Rectal smooth muscle tissue (tissue), 1 donor: ENCODE measurements around the gene DYSF.

Experiments used
- H3K27ac ChIP-seq: one replicate; pipeline ENCODE4 v1.7.0; 2013; ENCODE audit warnings: low read depth, low read length, inconsistent platforms
- H3K27me3 ChIP-seq: one replicate; pipeline ENCODE4 v1.7.0; 2013; ENCODE audit warnings: low read length; ENCODE audit not compliant: control insufficient read depth, insufficient read depth
- H3K36me3 ChIP-seq: one replicate; pipeline ENCODE4 v1.7.0; 2013; ENCODE audit warnings: low read length; ENCODE audit not compliant: control insufficient read depth, insufficient read depth
- H3K4me1 ChIP-seq: one replicate; pipeline ENCODE4 v1.7.0; 2013; ENCODE audit warnings: low read length; ENCODE audit not compliant: control insufficient read depth, insufficient read depth
- H3K4me3 ChIP-seq: one replicate; pipeline ENCODE4 v1.7.0; 2013; ENCODE audit warnings: low read length
- H3K9ac ChIP-seq: one replicate; pipeline ENCODE4 v1.7.0; 2013; ENCODE audit warnings: low read length

DYSF gene

DNA sequence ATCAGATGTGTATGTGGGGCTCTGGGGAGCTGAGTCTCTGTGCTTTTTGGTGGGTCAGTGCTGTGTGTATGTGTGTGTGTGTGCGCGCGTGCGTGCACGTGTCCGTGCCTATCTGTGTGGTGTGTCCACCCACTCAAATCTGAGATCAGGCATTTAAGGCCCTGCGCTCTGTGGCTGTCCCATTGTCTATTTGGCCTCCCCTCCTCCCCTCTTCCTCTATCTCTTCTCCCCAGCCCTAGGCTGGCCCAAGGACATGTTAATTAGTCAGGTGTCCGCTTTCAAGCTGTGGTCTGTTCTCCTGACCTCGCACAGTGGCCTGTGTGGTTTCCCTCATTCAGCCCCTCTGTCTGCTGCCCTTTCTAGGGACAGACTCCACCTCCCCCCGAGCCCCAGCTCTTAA lies 136.4 kb downstream of the DYSF start:
- no peak overlapping the region for H3K4me3 ChIP-seq
- no peaks in the 10 kb centered on the region for H3K4me1 ChIP-seq
- no peaks in the 10 kb centered on the region for H3K27me3 ChIP-seq
- H3K27ac ChIP-seq: no peak overlapping the region
- no peak overlapping the region for H3K9ac ChIP-seq
- no peaks in the 10 kb centered on the region for H3K36me3 ChIP-seq

DNA sequence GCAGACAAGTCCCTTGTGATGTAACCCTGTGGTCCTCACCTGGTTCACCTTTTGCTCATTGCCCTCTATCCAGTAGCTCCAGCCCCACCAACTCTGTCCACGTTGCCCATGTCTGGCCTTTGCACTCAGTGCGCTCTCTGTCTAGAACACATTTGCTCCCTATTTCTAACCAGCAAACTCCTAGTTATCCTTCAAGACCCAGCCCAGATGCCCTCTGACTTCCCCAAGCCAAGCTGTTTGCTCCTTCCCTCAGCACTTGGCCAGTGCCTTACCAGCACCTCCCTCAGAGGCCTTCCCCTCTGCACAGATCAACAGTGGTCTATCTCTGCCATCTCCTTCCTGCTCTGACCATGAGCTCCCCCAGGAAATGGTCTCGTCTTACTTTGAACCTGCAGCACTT lies 137.7 kb downstream of the DYSF start:
- H3K4me1 ChIP-seq: no peaks in the 10 kb centered on the region

DNA sequence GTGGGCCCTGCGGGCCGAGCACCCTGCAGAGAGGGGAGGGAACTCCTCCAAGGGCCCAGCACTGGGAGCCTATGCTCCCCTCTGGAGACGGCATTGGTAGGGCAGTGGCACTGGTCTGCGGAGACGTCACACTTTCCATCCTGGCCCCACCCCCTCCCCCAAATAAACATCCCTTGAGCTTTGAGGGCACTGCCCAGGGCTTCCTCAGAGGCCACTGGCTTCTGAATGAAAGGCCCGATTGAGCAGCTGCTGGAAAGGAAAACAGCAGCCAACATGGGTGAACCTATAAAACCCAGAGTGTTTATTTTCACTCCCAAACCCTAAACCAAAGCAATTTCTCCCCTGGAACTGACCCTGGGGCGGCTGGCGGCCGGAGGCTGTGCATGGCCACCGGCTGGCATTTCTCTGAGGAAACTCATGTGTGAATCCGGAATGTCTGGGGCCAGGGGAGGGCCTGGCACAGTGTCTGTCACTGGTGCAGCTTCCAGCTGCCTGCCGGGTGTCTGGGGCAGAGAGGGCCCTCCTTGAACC lies 138.9 kb downstream of the DYSF start:
- H3K27ac ChIP-seq: no peak overlapping the region
- no peak overlapping the region for H3K9ac ChIP-seq
- H3K36me3 ChIP-seq: no peaks in the 10 kb centered on the region
- no peaks in the 10 kb centered on the region for H3K4me1 ChIP-seq
- no peak overlapping the region for H3K4me3 ChIP-seq
- no peaks in the 10 kb centered on the region for H3K27me3 ChIP-seq

More for the DNA sequence above, 137.7 kb downstream of the DYSF start:
- Histone ChIP-seq H3K27me3 (no peaks in the 10 kb centered on the region), H3K27ac (no peak overlapping the region), H3K9ac (no peak overlapping the region), H3K36me3 (no peaks in the 10 kb centered on the region), H3K4me3 (no peak overlapping the region)

DNA sequence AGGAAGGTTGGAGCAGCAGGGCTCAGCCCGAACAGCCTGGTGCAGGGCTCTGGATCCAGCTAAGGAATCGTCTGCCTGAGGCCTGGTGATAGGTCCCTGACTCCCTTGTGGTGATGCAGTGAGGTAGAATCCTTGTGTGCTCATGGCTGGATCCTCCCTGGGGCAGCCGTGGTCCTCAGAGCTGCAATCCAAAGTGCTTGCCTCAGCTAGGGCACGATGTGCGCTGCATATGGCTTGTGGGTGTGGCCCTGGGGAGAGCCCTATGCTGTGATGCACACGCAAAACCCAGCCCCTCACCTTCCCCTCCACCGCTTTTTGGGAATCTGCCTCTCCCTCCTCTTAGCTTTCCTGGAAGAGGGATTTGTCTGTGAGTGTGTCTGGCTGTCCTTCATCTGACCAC lies 142.2 kb downstream of the DYSF start:
- no peaks in the 10 kb centered on the region for H3K27me3 ChIP-seq
- H3K27ac ChIP-seq: no peak overlapping the region
- H3K4me1 ChIP-seq: no peaks in the 10 kb centered on the region
- no peaks in the 10 kb centered on the region for H3K36me3 ChIP-seq
- no peak overlapping the region for H3K9ac ChIP-seq
- H3K4me3 ChIP-seq: no peak overlapping the region

DNA sequence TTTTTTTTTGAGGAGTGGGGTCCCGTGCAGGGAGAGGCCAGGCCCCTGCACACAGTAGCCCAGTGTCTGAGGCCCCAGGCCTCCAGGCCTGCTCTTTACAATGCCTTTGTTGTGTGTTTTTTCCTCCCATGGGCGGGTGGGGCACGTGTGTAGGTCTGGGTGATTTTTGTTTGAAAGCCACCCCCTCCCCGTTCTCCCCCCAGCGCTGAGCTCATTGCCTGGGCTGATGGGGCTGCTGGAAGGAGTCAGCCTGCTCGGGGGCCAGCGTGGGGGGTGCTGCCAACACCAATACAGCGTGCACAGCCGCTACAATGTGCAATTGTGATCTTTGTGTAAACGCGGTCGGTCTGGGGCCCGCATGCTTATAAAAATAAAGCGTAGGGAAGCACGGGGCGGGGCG lies 142.7 kb downstream of the DYSF start:
- H3K9ac ChIP-seq: no peak overlapping the region
- H3K36me3 ChIP-seq: no peaks in the 10 kb centered on the region
- H3K4me3 ChIP-seq: no peak overlapping the region
- H3K27ac ChIP-seq: no peak overlapping the region
- H3K27me3 ChIP-seq: no peaks in the 10 kb centered on the region
- no peaks in the 10 kb centered on the region for H3K4me1 ChIP-seq

DNA sequence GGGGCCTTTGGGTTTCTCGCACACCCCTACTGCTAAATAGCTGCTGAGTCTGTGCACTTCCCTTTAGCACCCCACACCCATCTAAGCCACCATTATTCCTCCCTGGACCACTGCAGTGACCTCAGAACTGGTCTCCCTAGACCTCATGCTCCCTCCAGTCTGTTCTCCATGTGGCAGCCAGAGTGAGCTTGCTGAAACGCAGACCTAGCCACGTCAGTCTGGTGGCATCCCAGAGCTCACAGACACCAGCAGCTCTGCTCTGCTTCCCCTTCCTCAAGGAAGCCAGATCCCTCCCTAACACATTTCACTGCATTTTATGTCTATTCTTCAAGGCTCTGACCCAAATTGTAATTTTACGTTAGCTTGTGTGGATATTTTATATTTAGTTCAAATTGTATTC lies 144.4 kb downstream of the DYSF start:
- Histone ChIP-seq H3K27me3 (no peaks in the 10 kb centered on the region), H3K27ac (no peak overlapping the region), H3K9ac (no peak overlapping the region), H3K4me3 (no peak overlapping the region), H3K36me3 (no peaks in the 10 kb centered on the region), H3K4me1 (no peaks in the 10 kb centered on the region)

DNA sequence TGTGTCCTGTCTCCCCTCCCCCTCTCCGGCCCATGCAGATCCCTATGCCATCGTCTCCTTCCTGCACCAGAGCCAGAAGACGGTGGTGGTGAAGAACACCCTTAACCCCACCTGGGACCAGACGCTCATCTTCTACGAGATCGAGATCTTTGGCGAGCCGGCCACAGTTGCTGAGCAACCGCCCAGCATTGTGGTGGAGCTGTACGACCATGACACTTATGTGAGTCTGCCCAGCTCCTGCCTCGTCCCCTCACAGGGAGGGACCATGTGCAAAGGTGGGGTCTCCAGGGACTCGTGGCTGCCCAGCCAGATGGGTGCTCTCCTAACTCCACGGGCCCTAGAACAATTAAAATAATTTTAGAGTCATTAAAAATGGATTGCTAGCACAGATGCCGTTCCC lies 145.2 kb downstream of the DYSF start:
- no peaks in the 10 kb centered on the region for H3K27me3 ChIP-seq
- H3K9ac ChIP-seq: no peak overlapping the region
- no peak overlapping the region for H3K27ac ChIP-seq
- H3K4me3 ChIP-seq: no peak overlapping the region
- no peaks in the 10 kb centered on the region for H3K36me3 ChIP-seq
- H3K4me1 ChIP-seq: no peaks in the 10 kb centered on the region

DNA sequence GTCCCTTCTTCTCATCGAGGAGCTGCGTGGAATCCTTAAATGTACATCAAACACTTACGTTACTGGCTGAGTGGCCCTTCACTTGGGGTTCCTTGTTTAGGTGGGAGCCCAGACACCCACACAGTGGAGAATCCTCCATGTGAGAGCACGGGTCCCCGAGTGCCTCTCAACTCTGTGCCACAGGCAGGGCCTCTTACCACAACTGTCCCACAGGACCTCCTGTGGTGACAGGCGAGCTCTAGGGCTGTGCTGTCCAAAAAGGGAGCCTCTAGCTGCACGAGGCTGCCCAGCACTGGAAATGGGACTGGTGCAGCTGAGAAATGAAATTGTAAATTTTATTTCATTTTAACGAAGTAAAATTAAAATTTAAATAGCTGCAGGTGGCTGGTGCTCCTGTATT lies 145.7 kb downstream of the DYSF start:
- Histone ChIP-seq H3K36me3 (no peaks in the 10 kb centered on the region), H3K27ac (no peak overlapping the region), H3K27me3 (no peaks in the 10 kb centered on the region), H3K4me3 (no peak overlapping the region), H3K4me1 (no peaks in the 10 kb centered on the region), H3K9ac (no peak overlapping the region)

DNA sequence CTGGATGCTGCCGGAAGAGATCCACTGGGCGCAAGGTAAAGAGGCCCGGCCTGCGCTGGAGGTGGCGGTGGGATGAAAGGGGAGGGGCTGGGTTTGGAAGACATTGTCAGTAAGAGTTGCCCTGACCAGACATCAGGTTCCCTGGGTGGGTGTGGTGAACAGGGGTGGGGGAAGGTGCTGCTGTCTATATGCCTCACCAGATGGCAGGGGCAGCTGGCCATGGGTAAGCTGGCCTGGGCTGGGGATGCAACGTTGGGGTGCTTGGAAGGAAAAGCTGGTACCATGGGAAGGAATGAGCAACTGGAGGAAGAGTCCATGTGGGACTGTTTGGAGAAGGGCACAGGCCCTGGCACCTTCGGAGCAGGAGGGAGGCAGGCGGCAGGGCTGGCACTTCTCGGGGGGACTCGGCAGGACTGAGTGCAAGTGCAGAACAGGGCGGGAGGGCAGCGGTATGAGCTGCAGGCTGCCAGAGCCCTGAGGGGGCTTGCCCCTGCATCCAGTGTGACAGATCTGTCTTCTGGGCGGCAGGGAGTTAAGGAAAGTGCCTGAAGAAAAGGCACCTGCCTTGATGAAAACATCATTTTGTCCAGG lies 146.4 kb downstream of the DYSF start:
- Histone ChIP-seq H3K4me1 (no peaks in the 10 kb centered on the region), H3K36me3 (no peaks in the 10 kb centered on the region), H3K27ac (no peak overlapping the region), H3K9ac (no peak overlapping the region), H3K4me3 (no peak overlapping the region), H3K27me3 (no peaks in the 10 kb centered on the region)

DNA sequence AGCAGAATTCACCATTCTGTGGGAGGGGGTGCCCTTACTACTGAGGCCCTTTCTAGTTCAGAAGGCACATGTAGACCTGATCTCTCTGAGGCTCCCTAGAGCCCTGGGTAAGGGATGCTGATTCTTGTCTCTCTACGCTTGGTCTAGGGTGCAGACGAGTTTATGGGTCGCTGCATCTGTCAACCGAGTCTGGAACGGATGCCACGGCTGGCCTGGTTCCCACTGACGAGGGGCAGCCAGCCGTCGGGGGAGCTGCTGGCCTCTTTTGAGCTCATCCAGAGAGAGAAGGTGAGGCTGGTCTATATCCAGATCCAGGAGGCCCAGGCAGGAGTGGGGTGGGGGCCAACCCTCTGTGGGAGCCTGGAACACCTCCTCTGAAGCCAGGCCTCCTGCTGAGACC lies 147.2 kb downstream of the DYSF start:
- H3K4me1 ChIP-seq: no peaks in the 10 kb centered on the region
- H3K36me3 ChIP-seq: no peaks in the 10 kb centered on the region
- no peaks in the 10 kb centered on the region for H3K27me3 ChIP-seq
- H3K27ac ChIP-seq: no peak overlapping the region
- H3K4me3 ChIP-seq: no peak overlapping the region
- H3K9ac ChIP-seq: no peak overlapping the region

DNA sequence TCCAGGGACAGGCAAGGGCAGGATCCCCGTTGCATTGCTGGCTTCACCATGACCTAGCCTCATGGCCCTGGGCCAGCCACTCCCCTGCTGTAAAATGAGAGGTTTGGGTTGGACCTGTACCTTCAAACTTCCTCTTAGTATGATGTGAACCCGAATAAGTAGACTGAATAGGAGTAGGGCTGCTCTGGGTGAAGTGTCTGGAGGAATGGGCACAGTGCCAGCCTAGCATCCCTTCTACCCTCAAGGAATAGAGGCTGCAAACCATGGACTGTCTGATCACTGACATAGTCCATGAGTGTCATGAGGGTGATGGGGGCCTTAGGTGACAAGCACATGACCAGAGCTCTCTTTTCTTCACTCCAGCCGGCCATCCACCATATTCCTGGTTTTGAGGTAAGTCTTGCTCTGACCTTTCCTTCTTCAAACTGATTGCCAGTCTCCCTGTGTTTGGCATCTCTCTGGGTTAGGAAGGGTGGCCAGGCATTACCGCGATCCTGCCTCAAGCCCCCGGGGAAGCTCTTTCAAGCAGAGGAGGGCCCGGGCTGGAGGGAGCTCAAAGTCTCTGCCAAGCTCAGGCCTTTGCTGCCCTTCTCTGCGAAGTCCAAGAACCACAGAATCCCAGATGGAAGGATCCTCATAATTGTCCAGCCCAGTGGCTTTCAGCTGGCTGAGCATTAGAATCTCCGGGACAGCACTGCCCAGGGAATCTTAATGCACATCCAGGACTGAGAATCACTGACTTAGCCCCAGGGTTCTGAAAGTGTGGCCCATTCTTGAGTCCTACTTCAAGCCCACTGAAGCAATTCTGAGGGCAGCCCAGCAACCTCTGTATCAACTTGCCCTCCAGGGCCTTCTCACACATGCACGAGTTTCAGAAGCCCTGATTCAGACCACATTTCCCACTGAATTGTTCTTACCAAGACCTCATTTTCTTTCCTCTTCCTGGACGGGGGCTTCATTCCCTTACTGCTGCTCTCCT lies 148.1 kb downstream of the DYSF start:
- no peaks in the 10 kb centered on the region for H3K27me3 ChIP-seq
- H3K27ac ChIP-seq: no peak overlapping the region
- no peak overlapping the region for H3K4me3 ChIP-seq
- H3K4me1 ChIP-seq: no peaks in the 10 kb centered on the region
- no peak overlapping the region for H3K9ac ChIP-seq
- no peaks in the 10 kb centered on the region for H3K36me3 ChIP-seq

DNA sequence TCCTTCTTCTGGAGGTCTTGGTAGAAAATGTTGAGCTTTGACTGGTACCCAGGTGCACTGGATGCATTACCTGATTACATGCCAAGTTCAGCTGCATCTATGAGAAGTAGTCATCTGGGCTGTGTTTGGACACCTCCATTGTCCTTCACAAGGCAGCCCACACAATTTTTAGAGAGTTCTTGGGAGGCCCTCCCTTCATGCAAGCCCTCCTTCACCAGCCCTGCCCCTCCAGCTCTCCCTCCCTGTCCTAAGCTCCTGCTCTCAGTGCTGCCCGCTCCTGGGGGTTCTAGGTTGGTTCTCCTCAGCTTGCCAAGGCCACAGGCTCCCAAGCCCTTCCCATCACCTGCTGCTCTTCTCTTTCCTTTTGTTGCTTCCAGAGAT lies 148.7 kb downstream of the DYSF start:
- no peak overlapping the region for H3K4me3 ChIP-seq
- no peaks in the 10 kb centered on the region for H3K36me3 ChIP-seq
- no peaks in the 10 kb centered on the region for H3K4me1 ChIP-seq
- no peak overlapping the region for H3K27ac ChIP-seq
- H3K9ac ChIP-seq: no peak overlapping the region
- no peaks in the 10 kb centered on the region for H3K27me3 ChIP-seq

DNA sequence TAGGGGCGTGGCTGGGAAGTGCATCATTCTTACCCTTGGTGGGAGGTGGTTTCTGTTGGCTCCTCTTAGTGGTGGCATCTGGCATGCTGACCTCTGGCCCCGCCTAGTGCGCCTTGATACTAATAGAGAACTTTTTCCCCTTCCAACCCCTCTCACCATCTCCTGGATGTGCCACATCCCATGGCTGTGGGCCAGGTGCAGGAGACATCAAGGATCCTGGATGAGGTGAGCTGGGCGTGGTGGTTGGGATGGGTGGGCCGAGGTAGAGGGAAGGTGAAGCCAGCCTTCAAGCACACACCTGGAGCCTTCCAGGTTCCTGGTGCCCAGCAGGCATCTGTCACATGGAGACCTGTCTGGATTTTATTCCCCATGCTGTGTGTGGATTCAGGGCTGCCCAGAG lies 149.2 kb downstream of the DYSF start:
- no peak overlapping the region for H3K9ac ChIP-seq
- H3K27ac ChIP-seq: no peak overlapping the region
- no peaks in the 10 kb centered on the region for H3K4me1 ChIP-seq
- H3K27me3 ChIP-seq: no peaks in the 10 kb centered on the region
- H3K4me3 ChIP-seq: no peak overlapping the region
- H3K36me3 ChIP-seq: no peaks in the 10 kb centered on the region
